Kidney epithelial cell (primary cell): Measurements from ENCODE around the gene PLPP7. TPM values are rescaled to one million over a fixed set of nuclear protein-coding genes. Genes with fewer than 3 reads are reported as not detected.
"Not testable (repeated sequence)": the region's sequence is repeated elsewhere in the genome, so short reads cannot be mapped to it uniquely, and the experiment has no call there.

Experiments
- DNase-seq: peaks from one replicate; pipeline ENCODE4 v3.0.0-alpha.2; 2010; ENCODE audit warnings: low read depth
- H3K27me3 ChIP-seq: 2 replicates; pipeline ENCODE4 v1.6.0; 2011; ENCODE audit warnings: low read length; ENCODE audit not compliant: control insufficient read depth, insufficient read depth
- H3K36me3 ChIP-seq: 2 replicates; pipeline ENCODE4 v1.5.1; 2011; ENCODE audit warnings: low read length; ENCODE audit not compliant: control insufficient read depth, insufficient read depth
- H3K4me3 ChIP-seq: 2 replicates; pipeline ENCODE4 v1.5.1; 2011; ENCODE audit warnings: low read depth, mild to moderate bottlenecking, control low read depth, low read length
- total RNA-seq: library from RNA; depleted of rRNA; stranded (reverse); fragments of >200 nt; gene quantifications from 2 replicates; pipeline ENCODE4 v1.2.3, GENCODE V29; 2015
- TF ChIP-seq, protein P1 (sequence below): IDR thresholded peaks from 2 replicates; pipeline ENCODE4 v1.5.1; 2011; ENCODE audit warnings: mild to moderate bottlenecking, moderate library complexity, low read length, control low read depth, inconsistent platforms; ENCODE audit not compliant: insufficient read depth, poor library complexity, severe bottlenecking

PLPP7 gene
- total RNA-seq, 1 donor from 2014 or later = 4.6 TPM

DNA sequence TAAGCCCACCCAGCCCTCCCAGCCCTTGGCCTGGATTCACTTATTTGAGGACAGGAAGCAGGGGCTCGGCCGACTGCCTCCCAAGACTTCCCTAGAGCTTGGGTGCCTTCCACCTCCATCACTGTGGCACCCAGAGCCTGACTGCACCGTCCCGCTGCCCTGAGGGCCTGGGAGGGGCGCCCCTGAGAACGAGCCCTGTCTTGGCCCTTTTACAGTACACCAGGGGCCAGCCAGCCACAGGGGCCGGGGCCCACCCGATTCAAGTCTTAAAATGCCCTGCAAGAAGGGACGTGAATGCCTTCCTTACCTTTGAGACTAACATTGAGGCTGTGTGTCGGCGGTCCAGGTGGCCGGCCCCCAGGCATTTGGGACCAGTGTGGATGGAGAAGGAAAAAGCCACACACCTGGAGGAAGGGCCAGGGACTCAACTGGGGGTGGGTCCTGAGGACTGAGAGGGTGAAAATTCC, 30.1 kb upstream of the PLPP7 start:
- DNase-seq = no peak
- H3K36me3 ChIP-seq = no peaks in the 10 kb centered on the region
- peaks cover 2% of the 10 kb centered on the region for H3K27me3 ChIP-seq
- TF ChIP-seq, protein P1, sequence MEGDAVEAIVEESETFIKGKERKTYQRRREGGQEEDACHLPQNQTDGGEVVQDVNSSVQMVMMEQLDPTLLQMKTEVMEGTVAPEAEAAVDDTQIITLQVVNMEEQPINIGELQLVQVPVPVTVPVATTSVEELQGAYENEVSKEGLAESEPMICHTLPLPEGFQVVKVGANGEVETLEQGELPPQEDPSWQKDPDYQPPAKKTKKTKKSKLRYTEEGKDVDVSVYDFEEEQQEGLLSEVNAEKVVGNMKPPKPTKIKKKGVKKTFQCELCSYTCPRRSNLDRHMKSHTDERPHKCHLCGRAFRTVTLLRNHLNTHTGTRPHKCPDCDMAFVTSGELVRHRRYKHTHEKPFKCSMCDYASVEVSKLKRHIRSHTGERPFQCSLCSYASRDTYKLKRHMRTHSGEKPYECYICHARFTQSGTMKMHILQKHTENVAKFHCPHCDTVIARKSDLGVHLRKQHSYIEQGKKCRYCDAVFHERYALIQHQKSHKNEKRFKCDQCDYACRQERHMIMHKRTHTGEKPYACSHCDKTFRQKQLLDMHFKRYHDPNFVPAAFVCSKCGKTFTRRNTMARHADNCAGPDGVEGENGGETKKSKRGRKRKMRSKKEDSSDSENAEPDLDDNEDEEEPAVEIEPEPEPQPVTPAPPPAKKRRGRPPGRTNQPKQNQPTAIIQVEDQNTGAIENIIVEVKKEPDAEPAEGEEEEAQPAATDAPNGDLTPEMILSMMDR = no peak
- H3K4me3 ChIP-seq = no peak overlapping the region

DNA sequence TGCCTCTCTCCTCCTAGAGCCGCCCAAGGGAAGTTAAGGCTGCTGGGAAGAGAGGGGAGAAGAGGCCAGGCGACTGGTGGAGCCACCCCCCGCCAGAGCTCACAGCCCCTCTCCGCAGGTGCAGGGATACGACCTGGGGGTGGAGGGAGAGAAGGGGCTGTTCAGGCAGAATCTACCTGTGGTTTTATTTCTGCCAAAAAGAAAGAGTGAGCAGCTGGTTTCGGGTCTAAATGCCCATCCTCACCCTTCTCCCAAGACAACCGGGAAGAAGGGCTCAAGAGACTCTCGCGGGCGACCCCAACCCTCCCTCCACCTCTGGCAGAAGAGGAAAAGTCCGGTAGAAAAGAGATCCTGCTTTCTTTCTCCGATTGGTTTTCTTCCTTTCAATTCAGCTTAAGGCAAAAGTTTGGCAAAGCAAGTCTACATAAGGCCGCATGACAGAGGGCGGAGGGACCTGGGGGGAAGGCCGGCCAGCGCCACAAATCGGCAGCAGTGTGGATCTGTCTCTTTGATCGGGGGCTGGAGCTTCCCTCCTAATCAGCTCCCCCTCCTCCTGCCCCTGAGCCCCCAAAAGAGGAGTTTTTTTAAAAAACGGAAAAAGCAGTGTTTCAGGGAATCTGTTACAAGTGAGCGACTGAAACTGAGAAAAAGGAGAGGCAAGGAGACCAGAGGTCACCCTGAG, 29.5 kb upstream of the PLPP7 start:
- H3K27me3 ChIP-seq = peaks cover 2% of the 10 kb centered on the region
- TF ChIP-seq, protein P1 = no peak

DNA sequence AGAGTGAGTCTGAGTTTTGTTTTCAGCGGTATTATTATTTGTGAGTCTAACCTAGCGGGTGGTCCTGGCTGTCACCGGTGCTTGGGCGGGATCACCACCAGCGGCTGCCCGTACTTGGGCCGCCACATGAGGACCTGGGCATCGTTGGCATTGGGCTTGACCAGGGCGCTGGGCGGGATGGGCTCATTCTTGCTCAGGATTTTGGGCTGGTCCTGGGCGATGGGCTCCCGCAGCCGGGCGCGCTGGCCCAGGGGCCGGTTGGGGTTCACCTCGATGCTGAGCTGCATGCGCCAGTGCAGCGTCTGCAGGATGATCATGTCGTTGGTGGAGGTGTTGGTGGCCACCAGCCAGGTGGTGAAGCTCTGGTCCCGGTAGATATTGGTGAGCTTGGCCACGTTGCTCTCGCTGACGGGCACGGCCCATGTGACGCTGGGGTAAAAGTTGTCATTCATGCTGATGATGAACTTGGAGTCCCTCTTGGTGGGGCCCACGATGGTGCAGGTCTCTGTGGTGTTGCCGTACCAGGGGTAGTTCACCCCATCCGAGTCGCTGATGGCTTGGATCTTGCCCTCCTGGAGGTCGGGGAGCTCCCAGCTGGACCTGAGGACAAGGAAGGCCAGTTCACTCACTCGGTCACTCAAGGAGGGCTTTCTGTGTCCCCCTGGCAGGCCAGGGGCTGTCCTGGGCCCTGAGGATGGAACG, 28.6 kb upstream of the PLPP7 start:
- no peak overlapping the region for H3K4me3 ChIP-seq
- no peak for DNase-seq
- TF ChIP-seq, protein P1 = no peak
- H3K36me3 ChIP-seq = no peaks in the 10 kb centered on the region
- peaks cover 2% of the 10 kb centered on the region for H3K27me3 ChIP-seq

More for the DNA sequence above, 29.5 kb upstream of the PLPP7 start:
- Histone ChIP-seq H3K36me3 (no peaks in the 10 kb centered on the region), H3K4me3 (no peak overlapping the region)
- no peak for DNase-seq

DNA sequence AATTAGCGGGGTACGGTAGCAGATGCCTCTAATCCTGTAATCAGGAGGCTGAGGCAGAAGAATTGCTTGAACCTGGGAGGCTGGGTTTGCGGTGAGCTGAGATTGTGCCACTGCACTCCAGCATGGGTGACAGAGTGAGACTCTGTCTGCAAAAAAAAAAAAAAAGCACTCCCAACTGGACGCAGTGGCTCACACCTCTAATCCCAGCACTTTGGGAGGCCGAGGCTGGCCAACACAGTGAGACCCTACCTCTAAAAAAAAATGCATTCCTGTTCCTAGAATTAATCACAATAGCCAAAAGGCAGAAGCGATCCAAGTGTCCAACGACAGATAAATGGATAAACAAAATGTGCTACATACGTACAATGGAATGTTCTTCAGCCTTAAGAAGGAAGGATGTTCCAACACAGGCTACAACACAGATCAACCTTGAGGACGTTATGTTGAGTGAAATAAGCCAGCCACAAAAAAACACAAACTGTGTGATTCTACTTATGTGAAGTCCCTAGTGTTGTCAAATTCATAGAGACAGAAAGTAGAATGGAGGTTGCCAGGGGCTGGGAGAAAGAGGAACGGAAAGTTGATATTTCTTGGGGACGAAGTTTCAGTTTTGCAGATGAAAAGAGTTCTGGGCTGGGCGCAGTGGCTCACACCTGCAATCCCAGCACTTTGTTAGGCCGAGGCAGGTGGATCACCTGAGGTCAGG, 27.0 kb upstream of the PLPP7 start:
- TF ChIP-seq, protein P1 = no peak
- Histone ChIP-seq H3K36me3 (no peaks in the 10 kb centered on the region), H3K4me3 (no peak overlapping the region), H3K27me3 (peaks cover 2% of the 10 kb centered on the region)
- DNase-seq = no peak

DNA sequence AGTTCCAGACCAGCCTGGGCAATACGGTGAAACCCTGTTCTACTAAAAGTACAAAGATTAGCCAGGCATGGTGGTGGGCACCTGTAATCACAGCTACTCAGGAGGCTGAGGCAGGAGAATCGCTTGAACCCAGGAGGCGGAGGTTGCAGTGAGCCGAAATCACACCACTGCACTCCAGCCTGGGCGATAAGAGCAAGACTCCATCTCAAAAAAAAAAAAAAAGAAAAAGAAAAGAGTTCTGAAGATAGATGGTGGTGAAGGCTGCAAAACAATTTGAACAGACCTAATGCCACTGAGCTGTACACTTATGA, 26.5 kb upstream of the PLPP7 start:
- H3K27me3 ChIP-seq, H3K36me3 ChIP-seq, DNase-seq, H3K4me3 ChIP-seq: not testable (repeated sequence)

DNA sequence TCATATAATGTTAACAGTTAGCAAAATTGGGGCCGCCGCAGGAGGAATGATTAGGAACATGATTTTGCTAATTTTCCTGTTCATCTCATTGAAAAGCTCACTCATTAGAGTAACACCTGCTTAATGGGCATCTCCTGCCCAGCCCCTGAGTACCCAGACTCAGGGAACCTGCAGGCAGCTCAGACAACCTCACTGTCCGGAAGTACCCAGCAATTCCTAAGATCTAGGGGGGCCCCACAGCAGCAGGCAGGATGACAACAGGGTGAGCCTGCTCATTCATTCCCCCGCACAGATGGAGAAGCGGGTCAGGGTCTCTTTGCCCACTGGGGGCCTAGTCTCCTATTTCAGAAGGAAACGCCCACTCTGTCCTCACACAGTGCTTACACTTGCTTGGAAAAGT, 25.8 kb upstream of the PLPP7 start:
- no peak for DNase-seq
- no peaks in the 10 kb centered on the region for H3K36me3 ChIP-seq
- H3K4me3 ChIP-seq = no peak overlapping the region
- TF ChIP-seq, protein P1 = no peak
- H3K27me3 ChIP-seq = peaks cover 2% of the 10 kb centered on the region
